ENCODE measurements around the gene GABRB1.

GABRB1 gene

GRCh38 chr4:47118192-47118929, 87.0 kb downstream of the GABRB1 start:
- no peak for DNase-seq (ENCODE audit: low spot score)

DNA sequence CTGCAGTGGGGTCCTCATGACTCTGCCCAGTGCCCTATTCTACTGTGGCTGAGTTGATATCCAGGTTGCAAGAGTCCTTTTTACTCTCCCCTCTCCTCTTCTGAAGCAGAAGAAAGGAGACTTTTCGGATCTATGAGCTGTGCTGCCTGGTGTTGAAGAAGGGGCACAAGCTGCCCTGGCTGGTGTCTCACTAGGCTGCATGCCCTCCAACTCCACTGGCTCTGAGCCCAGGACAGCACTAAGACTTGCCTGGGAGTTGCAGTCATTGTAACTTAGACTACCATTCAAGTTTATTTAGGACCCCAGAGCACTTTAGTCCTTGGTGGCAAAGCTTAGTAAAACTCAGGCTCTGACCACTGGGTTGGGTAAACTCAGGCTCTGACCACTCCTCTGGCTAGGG, 89.4 kb downstream of the GABRB1 start:
- DNase-seq (ENCODE audit: low spot score): no peak

DNA sequence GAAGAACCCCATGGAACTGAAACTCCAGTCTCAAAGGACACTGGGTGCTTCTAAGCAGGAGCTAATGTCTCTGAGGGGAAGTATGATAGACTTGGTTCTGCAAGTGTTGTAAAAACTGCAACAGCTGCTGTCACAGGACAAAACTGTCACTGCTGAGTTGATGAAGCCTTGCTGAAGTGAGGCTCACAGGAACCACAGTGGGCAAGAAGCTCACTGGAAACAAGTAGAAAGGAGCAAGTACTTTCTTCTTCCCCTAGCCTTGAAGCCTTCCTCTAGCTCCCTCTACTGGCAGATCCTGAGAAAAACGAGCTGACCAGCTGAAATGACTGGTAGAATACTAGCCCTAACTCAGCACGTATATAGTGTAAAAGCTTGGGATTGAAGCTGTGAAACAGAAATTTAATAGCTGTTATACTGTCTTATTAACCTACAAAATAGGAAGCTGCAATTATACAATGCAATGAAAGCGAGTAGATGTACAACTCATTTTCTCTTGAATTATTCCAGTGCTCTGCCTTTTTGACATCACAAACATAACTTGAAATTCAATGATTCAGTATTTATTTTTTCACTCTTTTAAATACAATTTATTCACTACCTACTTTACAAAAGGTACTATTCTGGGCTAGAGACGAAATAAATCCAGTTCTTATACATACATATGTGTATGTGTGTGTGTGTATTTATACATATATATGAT, 91.4 kb downstream of the GABRB1 start:
- peak; percentile 76 for DNase-seq (ENCODE audit: low spot score)

- no peak for DNase-seq (ENCODE audit: low spot score)
Measured at GRCh38 chr4:47128991-47129390, 97.6 kb downstream of the GABRB1 start.

- no peak for DNase-seq (ENCODE audit: low spot score)
Measured at GRCh38 chr4:47135210-47135609, 103.8 kb downstream of the GABRB1 start.

DNA sequence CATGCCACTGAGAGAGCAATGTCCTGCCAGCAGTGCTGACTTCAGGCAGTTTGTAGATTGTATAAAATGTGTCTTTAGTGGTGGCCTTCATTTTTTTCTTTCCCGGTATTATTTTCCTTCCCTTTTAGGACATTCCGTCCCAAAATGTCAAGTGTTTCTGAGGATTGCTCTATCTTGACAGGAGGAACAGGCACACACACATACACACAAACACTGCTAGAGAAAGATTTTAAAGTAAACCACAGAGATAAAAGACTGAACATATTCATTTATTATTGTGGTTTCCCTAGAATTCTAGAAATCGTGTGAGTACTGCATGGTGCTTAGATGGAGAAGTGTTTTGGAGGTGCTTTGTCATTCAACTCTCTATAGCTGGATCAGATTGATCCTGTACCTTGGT, 111.9 kb downstream of the GABRB1 start:
- no peak for DNase-seq (ENCODE audit: low spot score)

DNA sequence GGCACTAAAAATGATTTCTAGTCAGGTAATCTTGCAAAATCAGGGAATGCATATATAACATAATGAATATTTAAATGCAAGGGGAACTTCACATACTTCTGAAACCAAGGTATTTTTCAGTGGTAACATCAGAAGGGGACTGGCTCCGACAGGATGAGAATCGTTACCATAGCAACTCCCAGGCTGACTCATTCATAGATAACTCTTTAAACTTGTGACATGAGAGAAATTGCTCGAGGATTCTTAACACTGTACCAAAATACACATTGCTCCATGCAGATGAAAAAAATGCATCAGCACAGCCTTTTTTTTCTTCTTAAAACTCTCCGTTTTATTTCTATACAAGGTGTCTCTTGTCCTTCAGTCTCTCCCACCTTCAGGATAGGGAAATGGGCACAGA, 114.3 kb downstream of the GABRB1 start:
- DNase-seq (ENCODE audit: low spot score): peak; percentile 4

- no peak for DNase-seq (ENCODE audit: low spot score)
Measured at GRCh38 chr4:47154816-47155370, 123.5 kb downstream of the GABRB1 start.

DNA sequence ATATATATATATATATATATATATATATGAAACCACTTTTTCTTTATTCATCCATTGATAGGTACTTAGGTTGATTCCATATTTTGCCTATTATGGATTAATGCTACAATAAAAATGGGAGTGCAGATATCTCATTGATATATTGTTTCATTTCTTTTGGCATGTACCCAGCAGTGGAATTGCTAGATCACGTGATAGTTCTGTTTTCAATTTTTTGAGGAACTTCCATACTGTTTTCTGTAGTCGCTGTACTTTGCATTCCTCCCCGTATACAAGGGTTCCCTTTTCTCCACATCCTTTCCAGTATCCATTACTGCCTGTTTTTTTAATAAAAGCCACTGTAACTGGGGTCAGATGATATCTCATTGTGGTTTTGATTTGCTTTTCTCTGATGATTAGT, 124.6 kb downstream of the GABRB1 start:
- no peak for DNase-seq (ENCODE audit: low spot score)

GRCh38 chr4:47160095-47160494, 128.7 kb downstream of the GABRB1 start:
- no peak for DNase-seq (ENCODE audit: low spot score)

- no peak for DNase-seq (ENCODE audit: low spot score)
Measured at GRCh38 chr4:47167081-47168035, 136.0 kb downstream of the GABRB1 start.

DNA sequence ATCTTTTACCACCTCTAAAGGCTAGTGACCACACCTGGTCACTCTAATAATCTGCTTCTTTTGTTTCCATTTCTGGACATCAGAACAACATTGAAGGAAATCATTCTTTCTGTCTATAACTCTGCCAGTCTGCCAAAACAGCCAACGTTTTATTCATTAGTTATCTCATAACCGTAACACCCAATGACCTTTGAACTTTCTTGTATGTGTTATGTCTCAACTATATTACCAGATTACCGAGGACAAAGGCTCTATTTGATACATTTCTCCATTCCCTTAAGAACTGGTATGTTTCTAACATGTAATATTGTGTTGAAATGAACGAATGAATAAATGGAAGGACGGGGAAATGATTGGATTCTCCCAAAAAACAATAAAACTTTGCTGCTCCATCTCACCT, 152.7 kb downstream of the GABRB1 start:
- DNase-seq (ENCODE audit: low spot score): no peak

DNA sequence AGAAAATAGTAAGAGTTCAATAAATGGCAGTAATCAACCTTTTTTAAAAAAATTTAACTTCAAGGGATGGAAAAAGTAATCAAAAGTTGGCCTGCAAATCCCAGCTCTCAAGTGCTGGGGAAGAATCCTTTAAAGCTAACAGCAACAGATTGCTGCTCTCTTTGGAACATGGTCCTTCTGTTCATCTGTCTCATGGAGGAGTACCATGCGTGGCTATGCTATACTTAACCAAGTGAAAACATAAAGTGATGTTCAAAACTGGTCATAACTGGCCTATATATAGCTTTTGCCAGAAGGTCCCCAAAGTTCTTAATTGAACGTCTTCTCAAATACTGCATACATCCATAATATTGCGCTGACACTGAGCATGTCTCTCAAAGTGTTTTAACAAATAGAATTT, 154.4 kb downstream of the GABRB1 start:
- DNase-seq (ENCODE audit: low spot score): no peak

DNA sequence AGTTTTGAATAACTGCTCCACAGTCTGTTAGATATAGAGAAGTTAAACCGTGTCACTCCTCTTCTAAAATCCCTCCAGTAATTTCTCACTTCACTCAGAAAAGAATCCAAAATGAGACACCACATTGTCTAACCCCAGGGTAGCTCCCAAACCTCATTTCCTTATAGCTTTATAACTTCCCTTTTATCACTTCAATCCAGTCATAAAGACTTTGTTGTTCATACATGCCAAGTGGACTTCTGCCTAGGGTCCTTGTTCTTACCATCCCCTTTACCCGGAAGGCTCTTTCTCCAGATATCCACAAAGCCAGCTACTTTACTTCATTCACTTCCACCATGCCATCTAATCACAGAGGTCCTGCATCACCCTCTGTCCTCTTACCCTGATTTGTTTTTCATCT, 156.2 kb downstream of the GABRB1 start:
- DNase-seq (ENCODE audit: low spot score): no peak

DNA sequence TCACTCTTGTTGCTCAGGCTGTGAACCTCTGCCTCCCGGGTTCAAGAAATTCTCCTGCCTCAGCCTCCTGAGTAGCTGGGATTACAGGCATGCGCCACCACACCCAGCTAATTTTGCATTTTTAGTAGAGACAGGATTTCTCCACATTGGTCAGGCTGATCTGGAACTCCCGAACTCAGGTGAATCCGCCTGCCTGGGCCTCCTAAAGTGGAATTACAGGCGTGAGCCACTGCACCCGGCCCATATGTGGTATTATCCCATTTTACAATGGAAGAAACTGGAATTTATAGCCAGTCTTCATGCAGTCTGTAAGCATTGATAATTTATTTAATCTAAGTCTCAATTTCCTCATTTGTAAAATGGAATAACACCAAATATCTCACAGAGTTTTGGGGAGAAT, 161.8 kb downstream of the GABRB1 start:
- no peak for DNase-seq (ENCODE audit: low spot score)

GRCh38 chr4:47194036-47194737, 162.8 kb downstream of the GABRB1 start:
- DNase-seq (ENCODE audit: low spot score): no peak

DNA sequence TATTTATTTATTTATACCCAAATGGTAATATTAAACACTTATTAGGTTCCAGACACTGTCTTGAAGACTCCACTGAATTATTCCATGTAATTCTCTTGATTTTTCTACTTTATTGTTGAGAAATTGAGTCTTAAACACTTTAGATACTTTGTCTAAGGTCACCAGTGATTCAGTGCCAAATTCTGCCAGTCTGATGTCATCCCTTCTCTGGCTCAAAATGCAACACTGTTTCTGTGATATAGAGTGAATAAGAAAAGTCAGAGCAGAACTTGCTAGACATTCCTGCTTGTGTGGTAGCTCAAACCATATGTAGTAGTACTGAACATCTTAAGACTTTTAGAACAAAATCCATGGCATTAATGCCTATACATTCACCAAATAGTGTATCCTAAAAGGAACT, 164.3 kb downstream of the GABRB1 start:
- DNase-seq (ENCODE audit: low spot score): no peak

DNA sequence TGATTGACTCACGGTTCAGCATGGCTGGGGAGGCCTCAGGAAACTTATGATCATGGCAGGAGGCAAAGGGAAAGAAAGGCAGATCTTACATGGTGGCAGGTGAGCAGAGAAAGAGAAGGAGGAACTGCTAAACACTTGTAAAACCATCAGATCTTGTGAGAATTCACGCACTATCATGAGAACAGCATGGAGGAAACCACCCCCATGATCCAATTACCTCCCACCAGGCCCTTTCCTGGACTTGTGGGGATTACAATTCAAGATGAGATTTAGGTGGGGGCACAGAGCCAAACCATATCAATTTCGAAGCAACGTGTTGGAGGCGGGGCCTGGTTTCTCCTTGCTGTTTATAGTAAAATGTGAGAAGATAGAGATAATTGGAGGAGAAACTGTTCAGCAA, 167.4 kb downstream of the GABRB1 start:
- no peak for DNase-seq (ENCODE audit: low spot score)

DNA sequence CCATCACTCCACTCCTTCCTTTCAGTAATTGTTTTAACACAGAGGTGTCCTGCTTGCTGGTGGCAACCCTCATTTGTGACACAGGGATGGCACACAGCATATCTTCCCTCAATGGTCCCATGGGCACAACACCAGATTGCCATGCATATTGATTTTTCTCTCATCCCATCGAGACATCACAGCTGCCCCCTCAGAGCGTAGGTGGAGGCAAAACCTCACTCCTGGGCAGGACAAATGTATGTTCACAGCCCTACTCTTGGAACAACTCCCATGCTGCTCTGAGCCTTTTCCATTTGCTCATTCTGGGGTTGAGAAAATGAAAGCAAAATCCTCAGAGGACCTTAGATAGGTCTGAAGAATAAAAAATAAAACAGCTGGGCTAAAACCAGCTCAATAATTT, 172.2 kb downstream of the GABRB1 start:
- DNase-seq (ENCODE audit: low spot score): no peak

DNA sequence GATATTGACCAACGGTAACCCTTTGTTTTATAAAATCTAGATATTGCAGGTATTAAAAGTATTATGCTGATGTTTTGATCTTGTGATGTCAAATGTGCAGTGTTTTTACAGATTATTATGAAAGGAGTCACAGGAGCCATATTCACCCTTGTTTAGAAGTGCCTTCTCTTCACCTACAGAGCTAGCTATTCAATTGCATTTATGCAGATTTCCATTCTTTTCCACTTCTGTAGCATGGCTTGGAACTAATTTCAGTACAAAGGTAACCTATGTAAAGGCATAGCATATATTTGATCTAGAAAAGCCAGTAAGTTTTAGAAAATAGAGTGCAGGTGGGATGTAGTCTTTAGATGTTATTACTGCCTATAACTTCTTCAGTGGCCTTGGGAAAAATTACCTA, 176.2 kb downstream of the GABRB1 start:
- no peak for DNase-seq (ENCODE audit: low spot score)

DNA sequence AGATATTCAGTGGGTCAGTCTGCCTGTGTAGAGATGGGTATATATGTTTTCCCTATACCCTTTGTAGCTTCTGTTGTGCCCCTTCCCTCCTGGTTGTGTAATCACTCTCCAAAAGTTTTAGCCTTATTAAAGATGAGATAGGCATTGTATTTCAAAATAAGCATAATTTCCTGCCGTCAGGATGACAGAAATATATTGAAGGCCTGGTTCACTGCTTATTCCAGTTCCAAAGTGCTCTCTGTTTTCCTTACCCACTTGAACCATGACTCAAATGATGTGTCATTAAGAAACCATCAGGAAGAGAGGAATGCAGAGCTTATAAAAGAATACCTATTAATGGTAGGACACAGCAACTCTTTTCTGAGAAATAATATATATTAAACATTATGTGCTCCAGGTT, 178.5 kb downstream of the GABRB1 start:
- DNase-seq (ENCODE audit: low spot score): no peak

- no peak for DNase-seq (ENCODE audit: low spot score)
Measured at GRCh38 chr4:47210828-47211227, 179.5 kb downstream of the GABRB1 start.
